PFSK-1 (cell line): ENCODE measurements around the gene MYCN.

Source experiments
- FOXP2 ChIP-seq: optimal IDR thresholded peaks from 2 replicates; pipeline ENCODE3; 2011; ENCODE audit warnings: borderline replicate concordance, control low read depth, inconsistent platforms; ENCODE audit not compliant: insufficient read depth; ENCODE audit errors: extremely low read length, extremely low read depth
- POLR2AphosphoS5 ChIP-seq: IDR thresholded peaks from 2 replicates; pipeline ENCODE4 v1.6.1; 2012; ENCODE audit warnings: low read depth, mild to moderate bottlenecking, control low read depth, low read length, moderate library complexity
- REST ChIP-seq, 2 experiments: IDR thresholded peaks; 2 replicates each; pipeline versions ENCODE4 v1.6.1 to v1.8.0; 2011 to 2012; ENCODE audit warnings: low read depth in 2 of 2, low read length in 2 of 2, control low read depth in 1 of 2, inconsistent platforms in 1 of 2, mild to moderate bottlenecking in 1 of 2, moderate library complexity in 1 of 2; ENCODE audit not compliant: insufficient read depth in 1 of 2
- SIN3A ChIP-seq: IDR thresholded peaks from 2 replicates; pipeline ENCODE4 v1.6.1; 2012; ENCODE audit warnings: mild to moderate bottlenecking, low read length, moderate library complexity, borderline replicate concordance; ENCODE audit not compliant: insufficient read depth
- TAF1 ChIP-seq: IDR thresholded peaks from 2 replicates; pipeline ENCODE4 v1.6.1; 2012; ENCODE audit warnings: low read length, control low read depth, borderline replicate concordance; ENCODE audit not compliant: insufficient read depth

The MYCN gene

GRCh38 chr2:15950088-15950952, 10.0 kb downstream of the MYCN start:
- TF ChIP-seq SIN3A (no peak), TAF1 (no peak), REST (IDR thresholded peaks at IDR 0.05; ENCODE audit: insufficient read depth in 1 of 2, low read depth in 2 of 2, low read length in 2 of 2) (no peak)

- TF ChIP-seq TAF1 (no peak), SIN3A (no peak), REST (IDR thresholded peaks at IDR 0.05; ENCODE audit: insufficient read depth in 1 of 2, low read depth in 2 of 2, low read length in 2 of 2) (no peak), FOXP2 (no peak), POLR2AphosphoS5 (no peak)
Observed at GRCh38 chr2:15952451-15953146, 12.2 kb downstream of the MYCN start.

DNA sequence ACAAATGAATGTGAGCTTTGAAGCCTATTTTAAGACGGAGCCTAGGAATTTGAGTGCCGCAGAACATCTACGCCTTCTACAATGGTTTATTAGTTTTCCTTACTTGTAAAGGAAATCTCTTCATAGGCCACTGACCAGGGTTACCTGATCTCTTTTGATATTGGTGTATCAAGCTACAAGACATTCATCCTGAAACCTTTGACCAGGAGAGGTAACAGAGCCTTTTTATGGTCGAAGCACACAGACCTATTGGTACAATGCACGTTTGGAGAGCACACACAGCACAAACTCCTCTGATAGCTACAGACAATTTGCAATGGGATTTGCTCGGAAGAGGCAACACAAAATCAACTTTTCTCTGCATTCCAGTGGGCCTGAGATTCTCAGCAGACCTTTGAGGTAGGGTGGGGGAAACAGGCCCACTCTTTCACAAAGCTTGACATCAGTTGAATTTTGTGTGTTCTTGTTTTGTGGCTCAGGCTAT, 12.8 kb downstream of the MYCN start:
- TF ChIP-seq TAF1 (no peak), POLR2AphosphoS5 (no peak), FOXP2 (no peak), REST (IDR thresholded peaks at IDR 0.05; ENCODE audit: insufficient read depth in 1 of 2, low read depth in 2 of 2, low read length in 2 of 2) (no peak), SIN3A (no peak)

- no peak for TF ChIP-seq REST (IDR thresholded peaks at IDR 0.05; ENCODE audit: insufficient read depth in 1 of 2, low read depth in 2 of 2, low read length in 2 of 2)
- no peak for TF ChIP-seq FOXP2
- no peak for TF ChIP-seq TAF1
- no peak for TF ChIP-seq POLR2AphosphoS5
- TF ChIP-seq SIN3A, result no peak
Observed at GRCh38 chr2:15953891-15954680, 13.7 kb downstream of the MYCN start.
